ENCODE measurements around the gene PIGZ. TPM values are rescaled to one million over a fixed set of nuclear protein-coding genes. Genes with fewer than 3 reads are reported as not detected.

Gene PIGZ
- total RNA-seq, 1 donor from 2014 or later: not detected

- H3K4me1 ChIP-seq: no peaks in the 10 kb centered on the region
- no peaks in the 10 kb centered on the region for H3K9me3 ChIP-seq (ENCODE audit: low read depth)
- no peaks in the 10 kb centered on the region for H3K79me2 ChIP-seq (ENCODE audit: low read depth)
- no peak for DNase-seq (ENCODE audit: low spot score)
- no peak overlapping the region for H3K4me3 ChIP-seq
- Mint-ChIP-seq H3K4me1 (peaks cover 3% of the 10 kb centered on the region), H3K9me3 (peaks cover 16% of the 10 kb centered on the region), H3K27ac (no peak overlapping the region), H3K27me3 (ENCODE audit: insufficient read depth, low read depth) (peaks cover 13% of the 10 kb centered on the region), H3K36me3 (peaks cover 3% of the 10 kb centered on the region), H3K4me3 (no peak overlapping the region)
- TF ChIP-seq, protein P1, sequence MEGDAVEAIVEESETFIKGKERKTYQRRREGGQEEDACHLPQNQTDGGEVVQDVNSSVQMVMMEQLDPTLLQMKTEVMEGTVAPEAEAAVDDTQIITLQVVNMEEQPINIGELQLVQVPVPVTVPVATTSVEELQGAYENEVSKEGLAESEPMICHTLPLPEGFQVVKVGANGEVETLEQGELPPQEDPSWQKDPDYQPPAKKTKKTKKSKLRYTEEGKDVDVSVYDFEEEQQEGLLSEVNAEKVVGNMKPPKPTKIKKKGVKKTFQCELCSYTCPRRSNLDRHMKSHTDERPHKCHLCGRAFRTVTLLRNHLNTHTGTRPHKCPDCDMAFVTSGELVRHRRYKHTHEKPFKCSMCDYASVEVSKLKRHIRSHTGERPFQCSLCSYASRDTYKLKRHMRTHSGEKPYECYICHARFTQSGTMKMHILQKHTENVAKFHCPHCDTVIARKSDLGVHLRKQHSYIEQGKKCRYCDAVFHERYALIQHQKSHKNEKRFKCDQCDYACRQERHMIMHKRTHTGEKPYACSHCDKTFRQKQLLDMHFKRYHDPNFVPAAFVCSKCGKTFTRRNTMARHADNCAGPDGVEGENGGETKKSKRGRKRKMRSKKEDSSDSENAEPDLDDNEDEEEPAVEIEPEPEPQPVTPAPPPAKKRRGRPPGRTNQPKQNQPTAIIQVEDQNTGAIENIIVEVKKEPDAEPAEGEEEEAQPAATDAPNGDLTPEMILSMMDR (IDR thresholded peaks at IDR 0.05): no peak
- TF ChIP-seq EZH2phosphoT487 (IDR thresholded peaks at IDR 0.05) (no peak), EZH2 (IDR thresholded peaks at IDR 0.05) (no peak)
- no peak overlapping the region for H3K27ac ChIP-seq
- H3K9ac ChIP-seq: no peak overlapping the region
- H4K20me1 ChIP-seq (ENCODE audit: low read depth): no peaks in the 10 kb centered on the region
- no peak overlapping the region for H3K4me2 ChIP-seq
- no peaks in the 10 kb centered on the region for H3K36me3 ChIP-seq
- peaks cover 4% of the 10 kb centered on the region for H3K27me3 ChIP-seq
- no peak overlapping the region for H2AFZ ChIP-seq (replicated peaks)
- H3F3A ChIP-seq (ENCODE audit: low read depth): no peaks in the 10 kb centered on the region
Observed at GRCh38 chr3:196983186-196983585, 14.6 kb upstream of the PIGZ start.

DNA sequence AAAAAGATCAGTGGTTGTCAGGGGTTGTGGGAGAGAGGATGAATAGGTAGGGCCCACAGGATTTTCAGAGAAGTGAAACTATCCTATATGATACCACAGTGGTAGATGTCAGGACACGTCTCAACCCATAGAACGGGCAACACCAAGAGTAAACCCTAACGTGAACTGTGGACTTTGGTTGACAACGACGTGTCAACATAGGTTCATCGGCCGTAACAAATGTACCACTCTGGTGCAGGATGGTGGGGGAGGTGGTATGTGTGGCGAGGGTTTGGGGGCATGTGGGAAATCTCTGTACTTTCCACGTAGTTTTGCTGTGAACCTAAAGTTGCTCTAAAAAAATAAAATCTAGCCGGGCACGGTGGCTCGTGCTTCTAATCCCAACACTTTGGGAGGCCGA, 13.0 kb upstream of the PIGZ start:
- Histone ChIP-seq H3F3A (ENCODE audit: low read depth) (no peaks in the 10 kb centered on the region), H3K79me2 (ENCODE audit: low read depth) (no peaks in the 10 kb centered on the region), H3K36me3 (no peaks in the 10 kb centered on the region), H3K9me3 (ENCODE audit: low read depth) (no peaks in the 10 kb centered on the region), H3K27me3 (peaks cover 8% of the 10 kb centered on the region), H3K9ac (no peak overlapping the region), H3K4me1 (no peaks in the 10 kb centered on the region), H4K20me1 (ENCODE audit: low read depth) (no peaks in the 10 kb centered on the region), H3K4me3 (no peak overlapping the region), H3K27ac (no peak overlapping the region), H3K4me2 (no peak overlapping the region), H2AFZ (replicated peaks) (no peak overlapping the region)
- peaks cover 16% of the 10 kb centered on the region for H3K9me3 Mint-ChIP-seq
- DNase-seq (ENCODE audit: low spot score): no peak
- peak overlapping the region; percentile 1 for H3K4me3 Mint-ChIP-seq
- H3K4me1 Mint-ChIP-seq: peaks cover 3% of the 10 kb centered on the region
- TF ChIP-seq EZH2phosphoT487 (IDR thresholded peaks at IDR 0.05): no peak
- TF ChIP-seq, protein P1 (IDR thresholded peaks at IDR 0.05): no peak
- no peak for TF ChIP-seq EZH2 (IDR thresholded peaks at IDR 0.05)
- H3K27ac Mint-ChIP-seq: no peak overlapping the region
- H3K36me3 Mint-ChIP-seq: peaks cover 3% of the 10 kb centered on the region
- H3K27me3 Mint-ChIP-seq (ENCODE audit: insufficient read depth, low read depth): peaks cover 9% of the 10 kb centered on the region

DNA sequence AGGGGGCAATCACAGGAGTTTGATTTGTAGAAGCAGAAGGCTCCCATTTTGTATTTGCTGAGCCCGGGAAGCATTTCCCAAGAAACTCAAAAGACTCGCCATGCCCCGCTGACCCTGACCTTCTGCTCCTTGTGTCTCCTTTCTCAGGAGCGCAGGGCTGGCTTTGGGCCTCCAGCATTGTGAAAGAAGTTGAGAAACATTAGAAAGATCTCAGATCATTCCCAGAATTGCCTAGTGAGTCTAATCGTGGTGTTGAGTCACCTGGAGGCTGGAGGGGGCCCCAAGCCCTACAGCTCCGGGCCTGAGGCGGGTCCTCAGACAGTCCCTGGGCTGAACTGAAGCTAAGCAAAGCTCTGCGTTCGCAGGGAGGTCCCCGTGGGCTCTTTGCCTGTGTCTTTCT, 10.9 kb upstream of the PIGZ start:
- Histone ChIP-seq H4K20me1 (ENCODE audit: low read depth) (no peaks in the 10 kb centered on the region), H3K4me1 (no peaks in the 10 kb centered on the region), H2AFZ (replicated peaks) (no peak overlapping the region), H3K9ac (no peak overlapping the region), H3K9me3 (ENCODE audit: low read depth) (no peaks in the 10 kb centered on the region), H3K4me2 (no peak overlapping the region), H3K79me2 (ENCODE audit: low read depth) (no peaks in the 10 kb centered on the region), H3K4me3 (no peak overlapping the region), H3F3A (ENCODE audit: low read depth) (no peaks in the 10 kb centered on the region), H3K36me3 (no peaks in the 10 kb centered on the region), H3K27ac (no peak overlapping the region), H3K27me3 (peaks cover 8% of the 10 kb centered on the region)
- peak overlapping the region; percentile 37 for H3K27ac Mint-ChIP-seq
- peaks cover 9% of the 10 kb centered on the region for H3K27me3 Mint-ChIP-seq (ENCODE audit: insufficient read depth, low read depth)
- peaks cover 7% of the 10 kb centered on the region for H3K4me1 Mint-ChIP-seq
- H3K4me3 Mint-ChIP-seq: no peak overlapping the region
- H3K36me3 Mint-ChIP-seq: peaks cover 3% of the 10 kb centered on the region
- TF ChIP-seq EZH2phosphoT487 (IDR thresholded peaks at IDR 0.05): no peak
- TF ChIP-seq EZH2 (IDR thresholded peaks at IDR 0.05): no peak
- DNase-seq (ENCODE audit: low spot score): no peak
- peaks cover 16% of the 10 kb centered on the region for H3K9me3 Mint-ChIP-seq

DNA sequence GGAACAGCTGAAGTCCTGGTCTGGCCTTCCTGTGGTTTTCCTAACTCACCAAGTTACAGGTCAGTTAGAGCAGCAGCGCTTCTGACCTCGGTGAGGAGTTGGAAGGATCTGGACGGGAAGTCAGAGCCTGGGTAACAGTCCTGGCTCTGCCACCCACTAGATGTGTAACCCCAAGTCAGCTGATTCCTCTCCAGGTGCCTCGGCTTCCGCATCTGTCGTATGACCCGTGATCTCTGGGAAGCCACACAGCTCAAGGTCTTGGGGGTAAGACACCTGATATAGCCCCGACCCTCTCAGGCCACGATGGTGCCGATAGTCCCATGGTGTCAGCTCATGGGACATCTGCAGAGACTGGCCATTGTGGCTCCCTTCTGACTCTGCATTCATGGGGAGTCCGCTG, 8.3 kb upstream of the PIGZ start:
- peaks cover 1% of the 10 kb centered on the region for H3K36me3 Mint-ChIP-seq

More for the DNA sequence above, 8.3 kb upstream of the PIGZ start:
- H3K27me3 ChIP-seq: peaks cover 8% of the 10 kb centered on the region
- H3K27ac ChIP-seq: no peak overlapping the region
- Mint-ChIP-seq H3K27me3 (ENCODE audit: insufficient read depth, low read depth) (peaks cover 9% of the 10 kb centered on the region), H3K4me3 (no peak overlapping the region), H3K4me1 (peaks cover 7% of the 10 kb centered on the region), H3K27ac (peak overlapping the region; percentile 72), H3K9me3 (peaks cover 9% of the 10 kb centered on the region)
- H3K4me2 ChIP-seq: no peak overlapping the region
- H3K9me3 ChIP-seq (ENCODE audit: low read depth): no peaks in the 10 kb centered on the region
- no peaks in the 10 kb centered on the region for H3K79me2 ChIP-seq (ENCODE audit: low read depth)
- H3K9ac ChIP-seq: no peak overlapping the region
- H3K36me3 ChIP-seq: no peaks in the 10 kb centered on the region
- H3K4me1 ChIP-seq: no peaks in the 10 kb centered on the region
- no peak for DNase-seq (ENCODE audit: low spot score)
- no peaks in the 10 kb centered on the region for H3F3A ChIP-seq (ENCODE audit: low read depth)
- H4K20me1 ChIP-seq (ENCODE audit: low read depth): no peaks in the 10 kb centered on the region
- TF ChIP-seq, protein P1 (IDR thresholded peaks at IDR 0.05): no peak
- TF ChIP-seq EZH2 (IDR thresholded peaks at IDR 0.05) (no peak), EZH2phosphoT487 (IDR thresholded peaks at IDR 0.05) (no peak)
- no peak overlapping the region for H2AFZ ChIP-seq (replicated peaks)
- H3K4me3 ChIP-seq: no peak overlapping the region
